HG03097 (cell line): ENCODE data around the gene ATP9A.
"Not testable (repeated sequence)": the region's sequence is repeated elsewhere in the genome, so short reads cannot be mapped to it uniquely, and the experiment has no call there.

Source experiments
- ATAC-seq: cut with Tn5 transposase; IDR thresholded peaks from one replicate; pipeline ENCODE4 v1.9.1; 2021; ENCODE audit not compliant: unreplicated experiment, low FRiP score

ATP9A gene

GRCh38 chr20:51661609-51662178 lies 106.5 kb downstream of the ATP9A start:
- no peak for ATAC-seq

- ATAC-seq: no peak
Measured at GRCh38 chr20:51660672-51661608, 107.2 kb downstream of the ATP9A start.

GRCh38 chr20:51659491-51660050 lies 108.6 kb downstream of the ATP9A start:
- ATAC-seq: no peak

GRCh38 chr20:51656726-51657260 lies 111.4 kb downstream of the ATP9A start:
- no peak for ATAC-seq

GRCh38 chr20:51656089-51656488 lies 112.1 kb downstream of the ATP9A start:
- not testable (repeated sequence) for ATAC-seq

GRCh38 chr20:51654495-51654894 lies 113.7 kb downstream of the ATP9A start:
- no peak for ATAC-seq

GRCh38 chr20:51654060-51654459 lies 114.1 kb downstream of the ATP9A start:
- ATAC-seq: no peak

- ATAC-seq: no peak
Measured at GRCh38 chr20:51653226-51653625, 115.0 kb downstream of the ATP9A start.

GRCh38 chr20:51651921-51652549 lies 116.2 kb downstream of the ATP9A start:
- ATAC-seq: no peak

GRCh38 chr20:51650685-51651134 lies 117.5 kb downstream of the ATP9A start:
- no peak for ATAC-seq

- ATAC-seq: no peak
Measured at GRCh38 chr20:51648571-51648947, 119.6 kb downstream of the ATP9A start.

- no peak for ATAC-seq
Measured at GRCh38 chr20:51647674-51648570, 120.3 kb downstream of the ATP9A start.

GRCh38 chr20:51643810-51644209 lies 124.4 kb downstream of the ATP9A start:
- not testable (repeated sequence) for ATAC-seq

- no peak for ATAC-seq
Measured at GRCh38 chr20:51643390-51643789, 124.8 kb downstream of the ATP9A start.

- ATAC-seq: no peak
Measured at GRCh38 chr20:51641866-51642265, 126.3 kb downstream of the ATP9A start.

- no peak for ATAC-seq
Measured at GRCh38 chr20:51640743-51641142, 127.4 kb downstream of the ATP9A start.

GRCh38 chr20:51639206-51639832 lies 128.9 kb downstream of the ATP9A start:
- ATAC-seq: no peak

- no peak for ATAC-seq
Measured at GRCh38 chr20:51637241-51637640, 130.9 kb downstream of the ATP9A start.

- no peak for ATAC-seq
Measured at GRCh38 chr20:51636123-51636522, 132.1 kb downstream of the ATP9A start.
